Germinal center (tissue), 1 donor: ENCODE measurements around the gene TMEM163.
"Not testable (repeated sequence)": the region's sequence is repeated elsewhere in the genome, so short reads cannot be mapped to it uniquely, and the experiment has no call there.

Experiments used
- DNase-seq: peaks from one replicate; pipeline ENCODE4 v3.0.0; 2012; ENCODE audit warnings: mixed read lengths, low spot score

Gene TMEM163

GRCh38 chr2:134527381-134527780 is 191.4 kb downstream of the TMEM163 start:
- no peak for DNase-seq

DNA sequence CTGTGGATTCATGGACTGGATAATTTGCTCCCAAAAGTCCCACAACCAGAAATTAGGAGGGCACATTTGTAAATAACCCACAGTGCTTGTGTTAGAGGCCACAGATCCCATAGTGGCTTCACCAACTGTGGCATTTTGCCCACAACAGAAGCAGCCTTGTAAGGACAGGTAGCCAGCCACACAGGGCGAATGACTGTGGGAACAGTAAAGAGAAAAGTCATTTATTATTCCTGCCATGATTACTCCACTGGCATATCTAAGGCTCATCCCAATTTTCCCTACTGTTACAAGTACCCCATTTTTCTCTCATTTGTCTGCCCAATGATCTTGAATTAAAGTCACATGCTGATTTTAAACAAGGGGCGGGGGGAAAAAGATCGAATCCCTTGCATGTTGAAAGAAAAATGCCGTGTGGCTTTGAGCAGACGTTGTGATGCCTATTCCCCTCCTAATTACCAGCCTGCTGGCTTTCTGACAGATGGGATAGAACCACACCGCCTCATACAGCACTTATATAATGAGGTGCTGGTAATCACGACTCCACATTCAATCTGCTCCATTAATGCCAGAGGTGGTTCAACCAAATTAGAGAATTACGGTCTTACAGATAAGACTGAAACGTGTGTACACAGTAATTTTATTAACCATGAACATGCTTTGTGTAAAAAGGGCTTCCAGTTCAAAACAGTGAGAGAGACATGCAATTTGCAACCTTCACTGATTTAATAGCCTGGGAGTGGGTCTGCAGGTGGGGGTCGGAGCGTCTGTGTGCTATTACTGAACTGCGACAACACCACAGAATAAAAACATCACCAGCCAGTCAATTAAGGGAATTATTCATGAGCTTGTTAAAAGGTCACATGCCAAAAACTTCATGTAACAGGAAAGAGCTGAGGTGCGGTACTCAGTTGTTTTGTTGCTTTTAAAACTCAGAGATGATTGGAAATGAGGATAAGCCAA is 196.0 kb downstream of the TMEM163 start:
- DNase-seq: no peak

DNA sequence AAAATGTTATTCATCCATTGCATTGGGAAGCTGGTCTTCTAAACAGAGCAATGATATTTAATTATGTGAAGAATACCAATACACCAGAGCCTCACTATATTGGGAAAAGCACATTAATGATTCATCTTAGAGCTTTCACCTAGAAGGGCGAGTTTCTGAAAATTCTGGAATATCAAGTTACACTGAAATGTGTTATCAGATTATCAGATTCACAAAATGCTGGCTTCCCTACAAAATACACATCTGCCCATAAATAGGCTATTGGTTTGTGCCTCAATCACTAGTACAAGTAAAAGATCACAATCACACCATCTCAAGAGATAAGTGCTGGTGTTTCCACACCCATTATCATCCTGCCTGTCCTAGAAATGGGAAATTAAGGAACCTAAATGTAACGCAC is 200.7 kb downstream of the TMEM163 start:
- no peak for DNase-seq

- no peak for DNase-seq
These were observed 203.7 kb downstream of the TMEM163 start for GRCh38 chr2:134515137-134515536.

DNA sequence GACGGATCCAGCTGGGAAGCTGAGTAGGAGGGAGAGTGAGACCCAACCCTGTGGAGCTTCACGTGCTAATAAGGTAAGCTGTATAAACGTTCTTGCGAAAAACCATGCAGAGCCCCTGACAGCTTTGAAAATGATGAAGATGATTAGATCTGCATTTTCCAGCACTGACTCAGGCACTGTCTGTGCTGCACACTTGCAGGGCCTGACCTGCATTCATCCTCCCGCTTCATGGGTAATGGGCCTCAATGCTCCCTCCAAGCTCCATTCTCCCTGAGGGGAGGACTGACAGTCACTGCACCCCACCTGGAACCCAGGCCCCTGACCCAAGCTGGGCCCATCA is 205.4 kb downstream of the TMEM163 start:
- DNase-seq: no peak

GRCh38 chr2:134512734-134513464 is 205.9 kb downstream of the TMEM163 start:
- no peak for DNase-seq

GRCh38 chr2:134508391-134508790 is 210.4 kb downstream of the TMEM163 start:
- DNase-seq: no peak

DNA sequence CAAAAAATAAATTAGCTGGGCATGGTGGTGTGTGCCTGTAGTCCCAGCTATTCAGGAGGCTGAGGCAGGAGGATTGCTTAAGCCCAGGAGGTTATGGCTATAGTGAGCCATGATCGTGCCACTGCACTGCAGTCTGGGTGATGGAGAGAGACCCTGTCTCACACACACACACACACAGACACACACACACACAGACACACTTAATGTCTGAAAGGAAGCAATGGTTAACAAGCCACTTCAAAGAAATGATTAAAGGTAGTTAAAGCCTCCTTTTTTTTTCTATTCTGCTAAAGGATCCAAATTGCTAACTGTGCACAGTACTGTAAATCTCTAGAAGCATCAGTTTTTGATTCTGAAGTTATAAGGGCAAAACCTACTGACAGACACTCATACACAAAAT is 211.1 kb downstream of the TMEM163 start:
- no peak for DNase-seq

DNA sequence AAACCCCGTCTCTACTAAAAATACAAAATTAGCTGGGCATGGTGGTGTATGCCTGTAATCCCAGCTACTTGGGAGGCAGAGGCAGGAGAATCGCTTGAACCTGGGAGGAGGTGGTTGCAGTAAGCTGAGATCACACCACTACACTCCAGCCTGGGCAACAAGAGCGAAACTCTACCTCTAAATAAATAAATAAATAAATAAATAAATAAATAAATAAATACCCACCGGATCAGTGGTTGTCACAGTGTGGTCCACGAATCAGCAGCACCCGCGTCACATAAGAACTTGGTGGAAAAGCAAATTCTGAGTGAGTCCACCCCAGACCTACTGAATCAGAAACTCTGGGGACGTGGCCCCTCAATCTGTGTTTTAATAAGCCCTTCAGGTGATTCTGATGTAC is 211.6 kb downstream of the TMEM163 start:
- DNase-seq: not testable (repeated sequence)

- no peak for DNase-seq
These were observed 213.4 kb downstream of the TMEM163 start for GRCh38 chr2:134505446-134505845.

- no peak for DNase-seq
These were observed 214.0 kb downstream of the TMEM163 start for GRCh38 chr2:134504586-134505336.

GRCh38 chr2:134502104-134502503 is 216.7 kb downstream of the TMEM163 start:
- no peak for DNase-seq

GRCh38 chr2:134501476-134502091 is 217.2 kb downstream of the TMEM163 start:
- no peak for DNase-seq

- DNase-seq: no peak
These were observed 218.4 kb downstream of the TMEM163 start for GRCh38 chr2:134500211-134500935.

GRCh38 chr2:134499307-134499926 is 219.4 kb downstream of the TMEM163 start:
- no peak for DNase-seq

DNA sequence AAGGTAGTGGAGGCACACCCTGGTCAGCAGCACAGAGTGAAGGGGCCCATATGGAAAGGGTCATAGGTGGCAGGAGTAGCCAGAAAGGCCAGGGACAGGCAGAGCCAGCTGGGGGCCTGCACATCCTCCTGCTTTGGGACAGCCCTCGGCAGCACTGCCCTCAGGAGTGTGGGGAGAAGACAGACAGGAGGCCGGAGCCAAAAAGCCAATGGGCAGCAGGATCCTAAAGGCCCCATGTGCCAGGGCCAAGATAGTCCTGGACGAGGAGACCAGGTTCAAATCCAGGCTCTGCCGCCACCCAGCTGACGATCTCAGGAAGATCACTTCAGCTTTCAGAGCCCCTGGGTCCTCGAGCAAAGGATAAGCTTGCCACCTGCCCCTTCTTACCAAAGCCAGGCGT is 220.1 kb downstream of the TMEM163 start:
- DNase-seq: no peak

- DNase-seq: no peak
These were observed 225.0 kb downstream of the TMEM163 start for GRCh38 chr2:134493797-134494196.

DNA sequence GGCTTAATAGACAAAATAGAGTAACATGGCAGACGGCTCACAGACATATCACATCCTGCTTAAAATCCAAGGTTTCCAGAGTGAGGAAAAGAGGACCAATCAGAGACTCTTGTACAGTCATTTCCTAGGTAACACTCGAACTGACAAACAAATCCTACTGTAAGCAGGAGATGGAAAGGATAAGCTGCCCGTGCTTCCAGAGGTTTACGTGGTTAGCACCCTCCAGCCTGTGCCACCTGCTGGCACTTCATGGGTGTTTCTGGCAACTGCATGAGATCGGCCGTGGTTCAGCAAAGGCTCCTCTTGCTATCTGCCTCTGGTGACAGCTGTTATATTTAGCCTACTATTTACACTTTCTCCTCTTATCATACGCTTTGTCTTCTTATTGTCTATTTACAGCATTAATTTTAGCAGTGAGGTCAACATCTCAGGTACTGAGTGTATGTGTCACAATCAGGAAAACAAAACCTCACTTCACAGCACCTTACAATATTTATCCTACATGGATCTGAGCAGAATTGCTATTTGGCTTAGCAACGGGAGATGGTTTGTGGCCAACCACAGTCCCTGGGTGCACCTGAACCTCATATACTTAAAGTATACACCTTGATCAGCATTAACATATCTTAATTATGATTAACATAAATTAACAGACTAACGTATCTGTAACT is 226.9 kb downstream of the TMEM163 start:
- no peak for DNase-seq

DNA sequence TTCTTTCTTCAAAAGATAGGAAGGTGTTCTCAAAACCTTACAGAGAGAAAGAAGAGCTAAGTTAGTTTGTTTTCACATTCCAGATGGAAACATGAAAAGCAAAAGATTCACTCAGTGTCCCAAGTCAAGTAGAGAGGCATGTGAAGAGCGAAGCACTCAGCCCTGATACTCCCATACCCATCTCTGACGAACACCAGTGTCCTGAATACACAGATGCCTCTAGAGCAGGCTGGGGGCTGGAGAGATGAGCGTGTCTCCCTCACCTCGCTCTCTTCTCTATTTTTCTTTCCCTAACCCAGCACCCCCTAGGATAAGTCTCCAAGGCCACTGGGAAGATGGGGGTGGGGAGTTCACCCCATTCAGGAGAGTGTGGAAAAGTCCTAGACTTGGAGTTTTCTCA is 227.8 kb downstream of the TMEM163 start:
- DNase-seq: no peak

DNA sequence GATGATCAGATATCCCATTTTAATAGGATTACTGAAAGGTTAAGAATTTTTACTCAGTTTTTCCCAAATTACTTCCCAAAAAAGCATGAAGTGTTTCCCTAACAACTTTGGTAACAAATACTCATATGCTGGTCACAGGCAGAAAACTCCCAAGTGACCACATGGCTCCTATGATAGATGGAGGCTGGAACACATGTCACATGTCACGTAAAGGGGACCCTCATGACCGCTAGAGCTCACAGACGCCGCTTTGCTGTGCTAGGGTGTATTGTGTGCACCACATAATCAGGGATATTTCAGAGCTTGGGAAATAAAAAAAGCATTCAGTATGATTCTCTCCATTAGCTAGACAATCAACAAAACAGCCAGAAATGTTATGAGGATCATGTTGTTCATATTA is 228.2 kb downstream of the TMEM163 start:
- DNase-seq: no peak
